GM18519 (cell line): ENCODE measurements around the gene KAZN.

Source experiments
- ATAC-seq: cut with Tn5 transposase; IDR thresholded peaks from one replicate; pipeline ENCODE4 v1.9.1; 2021; ENCODE audit warnings: mild to moderate bottlenecking, moderate library complexity; ENCODE audit not compliant: unreplicated experiment, low FRiP score

KAZN gene

DNA sequence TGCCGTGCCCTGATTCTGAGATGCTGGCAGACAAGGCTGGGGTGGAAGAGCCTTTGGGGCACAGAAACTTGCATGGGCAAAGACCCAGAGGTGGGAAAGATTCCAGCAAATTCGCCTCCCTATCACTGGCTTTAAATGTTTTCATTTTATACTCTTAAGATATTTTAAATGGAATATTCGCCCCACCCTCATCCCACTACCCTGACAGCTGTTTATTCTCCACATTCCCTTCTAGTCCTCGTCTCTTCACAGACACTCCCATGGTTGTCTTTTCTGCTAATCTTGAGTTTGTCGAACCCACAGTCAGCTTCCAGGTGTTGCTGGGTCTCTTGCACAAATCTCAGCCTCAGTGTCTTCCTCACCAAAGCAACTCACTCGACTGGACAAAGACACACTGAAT lies 245.0 kb downstream of the KAZN start:
- ATAC-seq = no peak

DNA sequence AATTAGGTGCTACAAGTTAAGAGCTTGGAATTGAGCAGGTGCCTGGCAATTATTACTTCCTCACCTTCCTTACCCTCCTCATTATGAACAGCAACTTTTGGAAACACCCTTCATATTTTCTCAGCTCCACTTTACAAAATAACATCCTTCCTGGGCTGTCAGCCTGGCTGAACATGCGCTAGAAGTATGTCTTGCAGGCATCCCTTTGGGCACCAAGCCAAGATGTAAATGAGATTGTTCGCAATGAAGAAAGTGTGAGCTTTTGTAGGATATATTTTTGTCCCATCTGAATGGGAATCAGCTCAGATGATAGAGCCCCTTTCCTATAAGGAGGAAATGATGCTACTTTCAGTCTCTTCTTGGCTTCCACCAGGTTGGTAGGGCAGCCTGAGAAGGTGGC lies 245.9 kb downstream of the KAZN start:
- no peak for ATAC-seq

DNA sequence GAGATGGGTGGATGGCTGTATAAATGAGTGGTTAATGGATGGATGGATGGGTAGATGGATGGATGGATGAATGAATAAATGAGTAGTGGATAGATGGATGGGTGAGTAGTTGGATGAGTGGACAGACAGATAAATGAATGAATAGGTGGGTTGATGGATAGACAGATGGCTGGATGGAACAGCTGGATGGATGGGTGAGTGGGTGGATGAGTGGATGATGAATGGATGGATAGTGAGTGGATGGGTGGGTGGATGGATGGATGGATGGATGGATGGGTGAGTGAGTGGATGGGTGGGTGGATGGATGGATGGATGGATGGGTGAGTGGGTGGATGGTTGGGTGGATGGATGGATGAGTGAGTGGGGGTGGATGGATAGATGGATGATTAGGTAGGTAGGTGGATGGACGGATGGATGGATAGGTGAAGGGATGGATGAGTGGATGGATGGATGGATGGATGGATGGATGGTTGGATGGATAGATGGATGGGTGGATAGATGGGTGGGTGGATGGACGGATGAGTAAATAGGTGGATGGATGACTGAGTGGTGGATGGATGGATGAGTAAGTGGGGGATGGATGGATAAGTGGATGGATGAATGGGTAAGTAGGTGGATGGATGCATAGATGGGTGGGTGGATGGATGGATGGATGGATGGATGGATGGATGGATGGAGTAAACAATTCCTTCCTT lies 246.6 kb downstream of the KAZN start:
- no peak for ATAC-seq

DNA sequence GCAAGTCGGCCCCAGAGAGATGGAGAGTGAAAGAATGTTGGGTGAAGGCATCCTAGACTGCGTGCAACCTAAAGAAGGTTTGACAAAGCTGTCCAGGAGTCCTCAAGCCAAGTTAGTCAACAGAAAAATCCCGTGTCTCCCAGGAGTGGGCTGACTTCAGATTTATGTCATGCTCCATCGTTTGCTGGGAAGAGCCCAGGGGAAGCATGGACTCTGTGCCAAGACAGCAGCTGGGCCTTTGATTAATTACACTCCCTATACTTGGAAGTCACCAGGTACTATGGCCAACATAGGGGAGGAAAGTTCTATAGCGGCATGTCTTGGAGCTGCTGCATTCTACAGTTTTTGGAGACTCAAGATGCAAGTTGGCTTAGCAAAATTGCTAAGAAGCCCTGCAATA lies 247.4 kb downstream of the KAZN start:
- no peak for ATAC-seq

- ATAC-seq = no peak
Observed at GRCh38 chr1:14846688-14847087, 248.2 kb downstream of the KAZN start.

GRCh38 chr1:14848203-14848602 lies 249.7 kb downstream of the KAZN start:
- no peak for ATAC-seq

DNA sequence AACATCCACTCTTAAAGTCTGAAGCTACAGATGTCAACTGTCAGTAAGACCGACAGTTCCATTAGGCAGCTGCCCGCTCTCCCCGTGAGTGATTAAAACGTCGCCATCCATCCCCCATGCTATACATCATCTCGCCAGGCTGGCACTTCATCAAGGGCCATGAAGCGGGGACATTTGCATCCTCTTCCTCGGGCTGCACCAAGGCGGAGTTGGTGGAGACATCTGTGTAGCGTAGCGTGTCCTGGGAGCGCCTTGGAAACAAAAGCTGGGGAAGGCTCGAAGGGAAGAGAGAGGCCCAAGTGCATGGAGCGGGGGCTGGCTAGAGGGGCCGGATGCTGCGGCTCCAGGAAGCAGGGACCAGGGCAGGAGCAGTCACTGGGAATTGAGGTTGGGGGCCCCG lies 250.1 kb downstream of the KAZN start:
- ATAC-seq = no peak

GRCh38 chr1:14849038-14849437 lies 250.6 kb downstream of the KAZN start:
- ATAC-seq = no peak

GRCh38 chr1:14850563-14850962 lies 252.1 kb downstream of the KAZN start:
- ATAC-seq = no peak

DNA sequence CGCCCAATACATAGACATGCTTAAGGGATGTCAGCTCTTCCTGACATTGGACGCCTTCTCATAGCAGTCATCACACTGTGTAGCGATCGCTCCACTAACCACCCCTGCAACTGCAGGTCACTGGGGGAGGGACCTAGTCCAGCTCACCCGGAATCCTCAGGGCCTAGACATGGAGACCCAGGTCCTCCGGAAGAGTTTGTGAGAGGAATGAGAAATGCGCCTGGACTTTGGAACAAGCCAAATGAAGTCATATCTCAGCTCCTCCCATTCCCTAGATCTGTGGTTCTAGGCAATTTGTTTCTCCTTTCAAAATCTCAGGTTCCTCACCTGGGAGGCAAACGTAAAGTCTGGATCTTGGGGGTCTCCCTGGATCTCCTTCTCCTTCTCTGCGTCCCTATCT lies 253.3 kb downstream of the KAZN start:
- no peak for ATAC-seq

GRCh38 chr1:14852291-14852690 lies 253.8 kb downstream of the KAZN start:
- ATAC-seq = no peak

DNA sequence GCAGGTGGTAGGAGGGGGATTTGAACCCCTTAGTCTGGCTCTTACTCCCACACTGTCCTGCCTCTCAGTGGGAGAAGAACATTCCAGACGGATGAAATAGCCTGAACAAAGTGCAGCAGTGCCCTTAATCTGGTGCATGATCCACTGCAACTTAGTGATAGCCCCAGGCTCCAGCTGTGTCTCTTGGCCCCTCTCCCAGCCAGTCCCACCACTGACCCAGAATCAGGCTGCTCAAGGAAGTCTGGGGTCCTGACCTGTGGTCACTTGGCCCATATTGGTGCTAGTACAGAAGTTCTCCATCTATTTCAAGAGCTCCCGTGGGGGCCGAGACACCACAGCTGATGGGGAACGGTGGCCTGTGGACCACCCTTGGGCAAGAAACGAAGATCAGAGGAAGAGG lies 255.0 kb downstream of the KAZN start:
- ATAC-seq = no peak

DNA sequence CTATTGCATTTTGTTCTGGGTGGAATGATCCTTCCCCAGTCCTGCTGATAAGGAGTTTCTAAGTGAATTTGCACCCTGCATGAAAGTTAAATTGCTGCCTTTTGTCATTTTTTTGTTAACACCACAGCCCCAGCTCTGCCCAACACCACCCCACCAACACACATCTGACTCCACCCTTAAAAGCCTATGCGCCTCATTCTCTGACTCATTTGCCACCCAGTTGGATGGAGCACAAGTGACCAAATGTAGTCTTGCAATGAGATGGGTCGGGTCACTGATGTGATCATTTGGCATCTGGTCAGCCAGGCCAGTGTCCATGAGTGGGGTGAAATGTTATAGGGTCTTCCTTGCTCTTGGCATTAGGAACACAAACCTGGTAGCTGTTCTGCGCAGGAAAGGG lies 256.8 kb downstream of the KAZN start:
- no peak for ATAC-seq

DNA sequence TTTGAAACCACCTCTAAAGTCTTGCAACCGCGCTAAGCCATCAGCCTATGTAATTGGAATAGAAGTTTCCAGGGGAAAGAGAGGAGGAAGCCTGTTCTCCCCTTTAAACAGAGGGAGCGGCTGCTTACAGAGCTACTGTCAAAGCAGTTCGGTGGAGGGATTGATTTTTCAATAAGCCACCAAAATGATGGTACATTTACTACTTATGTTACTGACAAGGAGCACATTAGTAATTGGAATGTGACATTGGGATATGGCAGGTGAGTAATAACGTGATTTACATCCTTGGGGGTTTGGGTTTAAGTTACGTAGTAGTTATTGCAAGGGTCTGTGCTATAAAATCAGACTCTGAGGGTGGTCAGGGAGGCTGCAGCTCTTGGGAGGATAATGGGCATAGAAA lies 257.3 kb downstream of the KAZN start:
- no peak for ATAC-seq

GRCh38 chr1:14857436-14858195 lies 259.1 kb downstream of the KAZN start:
- no peak for ATAC-seq

- no peak for ATAC-seq
Observed at GRCh38 chr1:14862114-14862771, 263.8 kb downstream of the KAZN start.

- no peak for ATAC-seq
Observed at GRCh38 chr1:14865106-14865505, 266.6 kb downstream of the KAZN start.

DNA sequence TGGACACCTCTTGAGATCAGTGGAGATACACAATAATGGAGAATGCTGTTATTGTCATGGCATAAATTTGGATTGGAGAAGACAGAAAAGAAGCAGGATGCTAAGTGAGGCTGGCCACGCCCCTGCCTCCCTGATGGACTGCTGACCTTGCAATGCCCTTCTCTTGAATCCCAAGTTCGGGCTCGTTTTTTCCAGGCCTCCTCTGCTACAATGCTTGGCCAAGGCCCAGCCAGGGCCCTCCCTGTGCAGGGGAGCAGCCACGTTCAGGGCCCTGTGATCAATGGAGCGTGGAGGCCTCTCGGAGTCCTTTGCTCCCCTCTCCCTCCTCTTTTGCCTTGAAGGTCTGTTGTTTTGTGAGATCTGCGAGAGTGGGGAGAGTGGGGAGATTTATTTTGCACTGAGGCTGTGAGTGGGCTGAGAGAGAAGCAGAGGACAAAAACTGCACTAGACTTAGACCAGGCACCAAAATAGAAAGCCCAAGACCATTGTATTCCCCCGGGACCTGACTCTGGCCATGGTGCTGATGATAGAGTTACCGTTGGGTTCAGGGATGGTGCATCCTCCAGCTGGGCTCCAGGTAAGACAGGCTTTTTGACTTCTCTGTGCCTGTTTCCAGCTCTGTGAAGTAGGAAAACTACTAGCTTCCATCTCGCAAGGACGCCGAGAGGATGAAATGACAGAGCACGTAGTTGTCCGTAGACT lies 268.6 kb downstream of the KAZN start:
- no peak for ATAC-seq

DNA sequence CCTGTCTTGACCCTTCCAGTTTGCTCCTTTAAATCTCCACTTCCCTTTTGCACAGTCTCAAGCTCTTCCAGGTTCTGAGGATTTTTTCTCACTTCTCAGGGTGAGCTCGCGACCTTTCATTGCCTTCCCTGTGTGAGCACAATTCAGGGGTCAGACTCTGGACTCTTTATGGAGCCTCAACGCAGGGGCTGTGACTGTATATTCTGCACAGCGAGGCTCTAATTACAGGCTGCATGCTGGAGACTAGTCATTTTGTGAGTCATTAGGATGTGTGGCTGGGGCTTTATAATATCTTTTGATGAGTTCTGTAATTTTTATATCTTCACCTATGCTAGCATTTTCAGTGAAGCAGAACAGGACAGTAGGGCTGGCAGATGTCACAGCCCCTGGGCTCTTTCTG lies 270.7 kb downstream of the KAZN start:
- no peak for ATAC-seq

DNA sequence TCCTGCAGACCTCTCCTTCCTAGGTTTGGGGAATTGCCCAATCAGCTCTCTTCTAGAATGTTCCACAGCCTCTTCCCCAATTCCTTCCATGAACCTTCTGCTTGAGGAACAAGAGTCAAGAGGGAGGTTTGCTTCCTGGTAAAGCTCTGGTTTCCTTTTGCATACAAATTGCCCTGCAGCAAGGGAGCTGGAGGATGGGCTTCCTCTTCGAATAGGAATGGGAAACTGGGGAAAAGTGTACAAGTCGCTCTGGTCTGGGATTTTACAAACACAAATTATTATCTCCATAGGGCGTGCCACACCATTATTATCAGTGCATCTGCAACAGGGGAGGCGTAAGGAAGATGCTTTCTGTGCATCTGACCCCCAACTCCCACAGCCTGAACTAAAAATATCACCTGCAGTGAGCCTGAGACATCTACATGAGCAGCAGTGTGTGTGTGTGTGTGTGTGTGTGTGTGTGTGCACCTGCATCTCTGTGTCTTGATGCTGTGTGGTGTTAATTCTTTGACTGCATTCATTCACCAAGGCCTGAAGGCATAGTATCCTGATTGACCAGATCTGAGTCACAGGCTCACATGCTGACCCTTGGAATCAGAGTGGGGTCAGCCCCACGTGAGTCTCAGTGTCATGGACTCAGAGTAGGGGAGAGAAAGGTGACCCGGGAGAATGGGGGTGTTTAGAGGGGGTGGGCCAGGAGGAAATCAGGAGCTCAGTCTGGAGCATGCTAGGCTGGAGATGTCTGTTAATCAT lies 272.9 kb downstream of the KAZN start:
- no peak for ATAC-seq
